HEK293 (cell line): Measurements from ENCODE around the gene NCCRP1.

Source experiments
- CTCF ChIA-PET: fragments of 350-600 bp; formaldehyde crosslinking; extraction: SDS; loops from one replicate; lab custom pipeline; 2021; ENCODE audit warnings: antibody characterized with exemption; lab: Yijun Ruan, JAX
- POLR2A ChIA-PET: fragments of 300-600 bp; formaldehyde crosslinking; extraction: SDS; loops from one replicate; lab custom pipeline; 2020; ENCODE audit warnings: antibody characterized with exemption, inconsistent platforms; lab: Yijun Ruan, JAX
- H3K27ac ChIP-seq: fragments of 200-500 bp; sonication (Bioruptor generic); 2 replicates; pipeline ENCODE4 v1.5.1; 2014; ENCODE audit warnings: low read depth, low read length, control low read depth, inconsistent platforms; ENCODE audit errors: extremely low read depth
- H3K36me3 ChIP-seq, 2 experiments: fragments of 200-500 bp in 1 of 2; sonication (Bioruptor generic) in 1 of 2; 1 replicate in 1 of 2; 2 replicates in 1 of 2; pipeline ENCODE4 v1.5.1; 2014 to 2017; ENCODE audit warnings: inconsistent platforms in 2 of 2, low read length in 2 of 2; ENCODE audit not compliant: control insufficient read depth in 2 of 2, insufficient read depth in 1 of 2
- H3K4me1 ChIP-seq: fragments of 200-500 bp; sonication (Bioruptor generic); 2 replicates; pipeline ENCODE4 v1.5.1; 2014; ENCODE audit warnings: mild to moderate bottlenecking, low read length, inconsistent platforms; ENCODE audit not compliant: control insufficient read depth, insufficient read depth
- H3K4me3 ChIP-seq: 2 replicates; pipeline ENCODE4 v1.5.1; 2011; ENCODE audit warnings: low read depth, mild to moderate bottlenecking, control low read depth, low read length, moderate library complexity
- H3K9me3 ChIP-seq: fragments of 200-500 bp; sonication (Bioruptor generic); 2 replicates; pipeline ENCODE4 v1.5.1; 2014; ENCODE audit warnings: low read depth, low read length, inconsistent platforms; ENCODE audit not compliant: control insufficient read depth, insufficient read depth
- BCL11A ChIP-seq: fragments of 450-650 bp; formaldehyde crosslinking; IDR thresholded peaks from 2 replicates; pipeline ENCODE4 v1.5.1; 2016; ENCODE audit warnings: low read depth, missing biosample characterization, missing genetic modification characterization
- EGR2 ChIP-seq: fragments of 450-650 bp; formaldehyde crosslinking; IDR thresholded peaks from 2 replicates; pipeline ENCODE4 v1.5.1; 2016; ENCODE audit warnings: low read depth, missing biosample characterization, missing genetic modification characterization
- GLI4 ChIP-seq: fragments of 450-650 bp; formaldehyde crosslinking; IDR thresholded peaks from 2 replicates; pipeline ENCODE4 v1.5.1; 2016; ENCODE audit warnings: missing biosample characterization, missing genetic modification characterization
- KLF16 ChIP-seq: fragments of 450-650 bp; formaldehyde crosslinking; IDR thresholded peaks from 2 replicates; pipeline ENCODE4 v1.5.1; 2017; ENCODE audit warnings: missing biosample characterization, missing genetic modification characterization
- RBAK ChIP-seq: fragments of 450-650 bp; formaldehyde crosslinking; IDR thresholded peaks from 2 replicates; pipeline ENCODE4 v1.5.1; 2016; ENCODE audit warnings: missing biosample characterization, missing genetic modification characterization
- TCF7L2 ChIP-seq: IDR thresholded peaks from 2 replicates; pipeline ENCODE4 v1.6.1; 2011; ENCODE audit warnings: low read depth, mild to moderate bottlenecking, inconsistent platforms, low read length, moderate library complexity, borderline replicate concordance
- ZFHX2 ChIP-seq: fragments of 450-650 bp; formaldehyde crosslinking; conservative IDR thresholded peaks from 2 replicates; pipeline ENCODE4 v1.5.1; 2016; ENCODE audit warnings: missing biosample characterization, missing genetic modification characterization
- ZNF10 ChIP-seq: fragments of 450-650 bp; formaldehyde crosslinking; IDR thresholded peaks from 2 replicates; pipeline ENCODE4 v1.5.1; 2017; ENCODE audit warnings: missing biosample characterization, missing genetic modification characterization
- ZNF114 ChIP-seq: fragments of 450-650 bp; formaldehyde crosslinking; IDR thresholded peaks from 2 replicates; pipeline ENCODE4 v1.5.0; 2017; ENCODE audit warnings: missing biosample characterization, missing genetic modification characterization
- ZNF155 ChIP-seq: fragments of 450-650 bp; formaldehyde crosslinking; IDR thresholded peaks from 2 replicates; pipeline ENCODE4 v1.5.1; 2016; ENCODE audit warnings: missing biosample characterization, missing genetic modification characterization
- ZNF214 ChIP-seq: fragments of 450-650 bp; formaldehyde crosslinking; IDR thresholded peaks from 2 replicates; pipeline ENCODE4 v1.5.1; 2017; ENCODE audit warnings: missing biosample characterization, mild to moderate bottlenecking, missing genetic modification characterization, borderline replicate concordance
- ZNF280C ChIP-seq: fragments of 450-650 bp; formaldehyde crosslinking; IDR thresholded peaks from 2 replicates; pipeline ENCODE4 v1.5.1; 2016; ENCODE audit warnings: missing biosample characterization, missing genetic modification characterization
- ZNF529 ChIP-seq: fragments of 450-650 bp; formaldehyde crosslinking; IDR thresholded peaks from 2 replicates; pipeline ENCODE4 v1.5.1; 2017; ENCODE audit warnings: missing genetic modification characterization, missing biosample characterization; ENCODE audit not compliant: insufficient replicate concordance
- ZNF561 ChIP-seq: fragments of 450-650 bp; IDR thresholded peaks from 2 replicates; pipeline ENCODE4 v1.5.1; 2018; ENCODE audit warnings: missing biosample characterization, missing genetic modification characterization, borderline replicate concordance
- ZNF571 ChIP-seq: fragments of 450-650 bp; formaldehyde crosslinking; IDR thresholded peaks from 2 replicates; pipeline ENCODE4 v1.5.0; 2017; ENCODE audit warnings: missing biosample characterization, missing genetic modification characterization
- ZNF623 ChIP-seq: fragments of 450-650 bp; formaldehyde crosslinking; IDR thresholded peaks from 2 replicates; pipeline ENCODE4 v1.5.1; 2016; ENCODE audit warnings: missing biosample characterization, missing genetic modification characterization
- ZNF677 ChIP-seq: fragments of 450-650 bp; IDR thresholded peaks from 2 replicates; pipeline ENCODE4 v1.5.0; 2018; ENCODE audit warnings: missing biosample characterization, mild to moderate bottlenecking, missing genetic modification characterization, moderate library complexity
- ZNF776 ChIP-seq: fragments of 450-650 bp; formaldehyde crosslinking; IDR thresholded peaks from 2 replicates; pipeline ENCODE4 v1.5.0; 2017; ENCODE audit warnings: missing biosample characterization, missing genetic modification characterization, borderline replicate concordance
- ZNF777 ChIP-seq: fragments of 450-650 bp; formaldehyde crosslinking; IDR thresholded peaks from 2 replicates; pipeline ENCODE4 v1.5.1; 2017; ENCODE audit warnings: missing biosample characterization, missing genetic modification characterization, borderline replicate concordance
- ZNF837 ChIP-seq: fragments of 450-650 bp; formaldehyde crosslinking; IDR thresholded peaks from 2 replicates; pipeline ENCODE4 v1.5.1; 2016; ENCODE audit warnings: missing biosample characterization, missing genetic modification characterization
- TF ChIP-seq, protein P1 (sequence below): fragments of 450-650 bp; formaldehyde crosslinking; IDR thresholded peaks from 2 replicates; pipeline ENCODE4 v1.5.1; 2016; ENCODE audit warnings: missing biosample characterization, missing genetic modification characterization

Gene NCCRP1

DNA sequence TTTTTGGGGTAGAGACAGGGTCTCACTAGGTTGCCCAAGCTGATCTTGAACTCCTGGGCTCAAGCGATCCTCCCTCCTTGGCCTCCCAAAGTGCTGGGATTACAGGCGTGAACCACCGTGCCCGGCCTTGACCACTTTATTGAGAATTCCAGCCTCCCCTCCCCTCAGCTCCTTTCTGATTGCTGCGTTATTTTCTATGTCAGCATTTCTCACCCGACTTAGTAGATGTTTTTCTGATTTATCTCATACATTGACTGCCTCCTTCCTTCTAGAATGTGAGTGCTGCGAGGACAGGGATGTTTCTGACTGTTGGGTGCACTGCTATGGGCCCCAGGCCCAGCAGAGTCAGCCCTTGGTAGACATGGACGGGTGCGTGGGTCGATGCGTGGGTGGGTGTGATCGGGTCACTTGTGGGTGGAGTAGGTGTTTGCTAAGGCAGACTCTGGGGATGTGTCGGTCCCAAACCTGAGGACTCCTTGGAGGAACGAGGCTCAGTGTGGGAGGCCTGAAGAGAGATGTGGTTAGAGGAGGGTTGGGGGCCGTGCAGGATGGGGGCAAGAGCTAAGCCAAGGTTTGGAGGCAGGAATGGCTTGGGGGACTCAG is 34.2 kb upstream of the NCCRP1 start:
- no peak overlapping the region for H3K27ac ChIP-seq
- peaks cover 0 to 3% of the 10 kb centered on the region in 2 experiments; a peak in 2 of 3 replicates for H3K36me3 ChIP-seq
- POLR2A ChIA-PET, result interaction anchor here (0.6 to 1.2 kb wide), 3 partner anchors 9 to 1203 kb away, joined by 3 to 4 read pairs (median 3); no protein-coding TSS in a partner anchor
- H3K4me1 ChIP-seq, result peaks cover 12% of the 10 kb centered on the region
- TF ChIP-seq ZFHX2 (tag by site-specific recombination) (peak; percentile 100), ZNF529 (tag by site-specific recombination) (no peak), EGR2 (tag by site-specific recombination) (peak; percentile 100), ZNF561 (tag by site-specific recombination) (no peak), BCL11A (0 out of 2 replicates have a peak, but pooled peaks have one; percentile 19), RBAK (tag by site-specific recombination) (no peak), ZNF155 (no peak), ZNF677 (tag by site-specific recombination) (no peak), ZNF280C (tag by site-specific recombination) (no peak), ZNF571 (tag by site-specific recombination) (no peak)
- CTCF ChIA-PET, result interaction anchor here (0.6 to 1.7 kb wide), 2 partner anchors 24 to 185 kb away, joined by 4 read pairs; no protein-coding TSS in a partner anchor
- no peak overlapping the region for H3K4me3 ChIP-seq
- no peaks in the 10 kb centered on the region for H3K9me3 ChIP-seq

GRCh38 chr19:39163621-39164020 is 33.1 kb upstream of the NCCRP1 start:
- POLR2A ChIA-PET, result interaction anchor here (0.8 to 1.2 kb wide), 2 partner anchors 23 to 35 kb away, joined by 3 to 11 read pairs; no protein-coding TSS in a partner anchor
- Histone ChIP-seq H3K36me3 (peaks cover 0 to 3% of the 10 kb centered on the region in 2 experiments; a peak in 2 of 3 replicates), H3K4me3 (no peak overlapping the region), H3K9me3 (no peaks in the 10 kb centered on the region), H3K27ac (no peak overlapping the region), H3K4me1 (peaks cover 12% of the 10 kb centered on the region)
- no peak for TF ChIP-seq GLI4 (tag by site-specific recombination)
- TF ChIP-seq KLF16 (tag by site-specific recombination), result no peak
- no peak for TF ChIP-seq ZNF777 (tag by site-specific recombination)
- no peak for TF ChIP-seq TCF7L2
- TF ChIP-seq ZNF114 (tag by site-specific recombination), result no peak
- CTCF ChIA-PET, result interaction anchor here (0.7 to 1.7 kb wide), 3 partner anchors 23 to 54 kb away, joined by 3 to 4 read pairs (median 4); no protein-coding TSS in a partner anchor

- Histone ChIP-seq H3K36me3 (no peaks in the 10 kb centered on the region; a peak in 1 of 3 replicates), H3K4me1 (peaks cover 12% of the 10 kb centered on the region), H3K9me3 (no peaks in the 10 kb centered on the region), H3K27ac (0 out of 2 replicates have a peak overlapping the region, but pooled peaks have one; percentile 24), H3K4me3 (no peak overlapping the region)
- ChIA-PET CTCF (interaction anchor here (0.5 to 1.0 kb wide), 3 partner anchors 23 to 161 kb away, joined by 3 to 6 read pairs (median 4); no protein-coding TSS in a partner anchor), POLR2A (interaction anchor here (0.8 kb wide), 1 partner anchor 24 kb away, joined by 11 read pairs; no protein-coding TSS in a partner anchor)
- TF ChIP-seq, protein P1, sequence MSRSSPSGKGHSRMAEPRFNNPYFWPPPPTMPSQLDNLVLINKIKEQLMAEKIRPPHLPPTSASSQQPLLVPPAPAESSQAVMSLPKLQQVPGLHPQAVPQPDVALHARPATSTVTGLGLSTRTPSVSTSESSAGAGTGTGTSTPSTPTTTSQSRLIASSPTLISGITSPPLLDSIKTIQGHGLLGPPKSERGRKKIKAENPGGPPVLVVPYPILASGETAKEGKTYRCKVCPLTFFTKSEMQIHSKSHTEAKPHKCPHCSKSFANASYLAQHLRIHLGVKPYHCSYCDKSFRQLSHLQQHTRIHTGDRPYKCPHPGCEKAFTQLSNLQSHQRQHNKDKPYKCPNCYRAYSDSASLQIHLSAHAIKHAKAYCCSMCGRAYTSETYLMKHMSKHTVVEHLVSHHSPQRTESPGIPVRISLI (tag by site-specific recombination), result peak; percentile 38; the same call in 1 of the 2 replicates
- peak; percentile 97 for TF ChIP-seq ZNF623 (tag by site-specific recombination)
- no peak for TF ChIP-seq ZNF10
- TF ChIP-seq ZNF776 (tag by site-specific recombination), result no peak
- TF ChIP-seq ZNF214 (tag by site-specific recombination), result no peak
- no peak for TF ChIP-seq ZNF837 (tag by site-specific recombination)
These were observed 32.5 kb upstream of the NCCRP1 start for GRCh38 chr19:39164289-39164688.
